Neuronal stem cell (in vitro differentiated cells): ENCODE data around the gene MAP3K7.

Experiments used
- DNase-seq: peaks from one replicate; pipeline ENCODE4 v3.0.0-alpha.2; 2013; ENCODE audit warnings: low spot score
- H2AFZ ChIP-seq: one replicate; pipeline ENCODE4 v1.6.1; 2013; ENCODE audit warnings: mild to moderate bottlenecking, low read length, inconsistent platforms
- H2AK5ac ChIP-seq: 2 replicates; pipeline ENCODE4 v1.6.1; 2013; ENCODE audit warnings: low read depth, mild to moderate bottlenecking, inconsistent platforms, low read length, moderate library complexity, mixed read lengths
- H2BK120ac ChIP-seq: 2 replicates; pipeline ENCODE4 v1.6.1; 2013; ENCODE audit warnings: low read depth, mild to moderate bottlenecking, inconsistent platforms, low read length, moderate library complexity, mixed read lengths
- H2BK12ac ChIP-seq: one replicate; pipeline ENCODE4 v1.6.1; 2013; ENCODE audit warnings: low read length, inconsistent platforms
- H2BK15ac ChIP-seq: 2 replicates; pipeline ENCODE4 v1.6.1; 2013; ENCODE audit warnings: mild to moderate bottlenecking, low read length, inconsistent platforms, mixed read lengths
- H2BK5ac ChIP-seq: one replicate; pipeline ENCODE4 v1.6.1; 2013; ENCODE audit warnings: inconsistent platforms, mild to moderate bottlenecking, low read length, moderate library complexity
- H3K14ac ChIP-seq: one replicate; pipeline ENCODE4 v1.6.1; 2013; ENCODE audit warnings: low read length, inconsistent platforms
- H3K18ac ChIP-seq: 2 replicates; pipeline ENCODE4 v1.6.1; 2013; ENCODE audit warnings: low read length, inconsistent platforms
- H3K23ac ChIP-seq: 2 replicates; pipeline ENCODE4 v1.6.1; 2013; ENCODE audit warnings: low read depth, mild to moderate bottlenecking, mixed read lengths, low read length, inconsistent platforms; ENCODE audit not compliant: poor library complexity
- H3K27ac ChIP-seq: replicated peaks from 3 replicates; pipeline ENCODE4 v1.5.1; 2013; ENCODE audit warnings: low read length, inconsistent platforms
- H3K27me3 ChIP-seq, 3 experiments: 2 replicates each; pipeline ENCODE4 v1.6.1; 2013; ENCODE audit warnings: low read length in 3 of 3, mild to moderate bottlenecking in 2 of 3, inconsistent platforms in 1 of 3, low read depth in 1 of 3, mixed read lengths in 1 of 3, moderate library complexity in 1 of 3; ENCODE audit not compliant: control insufficient read depth in 3 of 3, insufficient read depth in 3 of 3
- H3K36me3 ChIP-seq, 2 donors: replicated peaks in 1 of 2; 2 replicates each; pipeline ENCODE4 v1.6.1; 2013; ENCODE audit warnings: low read length in 2 of 2; ENCODE audit not compliant: control insufficient read depth in 2 of 2, insufficient read depth in 2 of 2
- H3K4ac ChIP-seq: 2 replicates; pipeline ENCODE4 v1.6.1; 2013; ENCODE audit warnings: inconsistent platforms, mild to moderate bottlenecking, low read length, moderate library complexity
- H3K4me1 ChIP-seq, 2 donors: 1 replicate in 1 of 2; 2 replicates in 1 of 2; pipeline ENCODE4 v1.6.1; 2013; ENCODE audit warnings: low read length in 2 of 2, low read depth in 1 of 2; ENCODE audit not compliant: control insufficient read depth in 2 of 2, insufficient read depth in 1 of 2
- H3K4me2 ChIP-seq: one replicate; pipeline ENCODE4 v1.6.1; 2013; ENCODE audit warnings: mild to moderate bottlenecking, low read length, inconsistent platforms; ENCODE audit not compliant: insufficient read depth, poor library complexity, severe bottlenecking
- H3K4me3 ChIP-seq, 2 donors: 2 replicates each; pipeline ENCODE4 v1.5.1; 2013; ENCODE audit warnings: low read length in 2 of 2, mild to moderate bottlenecking in 2 of 2, inconsistent platforms in 1 of 2, moderate library complexity in 1 of 2
- H3K79me1 ChIP-seq: one replicate; pipeline ENCODE4 v1.6.1; 2013; ENCODE audit warnings: low read depth, mild to moderate bottlenecking, inconsistent platforms, low read length, moderate library complexity
- H3K9ac ChIP-seq: one replicate; pipeline ENCODE4 v1.6.1; 2013; ENCODE audit warnings: mild to moderate bottlenecking, low read depth, low read length, inconsistent platforms; ENCODE audit not compliant: poor library complexity
- H3K9me3 ChIP-seq, 2 donors: replicated peaks in 1 of 2; 2 replicates each; pipeline versions ENCODE3 to v1.6.1; 2013; ENCODE audit warnings: low read length in 2 of 2, mild to moderate bottlenecking in 2 of 2, inconsistent platforms in 1 of 2, low read depth in 1 of 2, mixed read lengths in 1 of 2, moderate library complexity in 1 of 2; ENCODE audit not compliant: control insufficient read depth in 2 of 2, insufficient read depth in 1 of 2
- H4K8ac ChIP-seq: one replicate; pipeline ENCODE4 v1.6.1; 2013; ENCODE audit warnings: low read depth, mild to moderate bottlenecking, inconsistent platforms, low read length, moderate library complexity
- H4K91ac ChIP-seq: one replicate; pipeline ENCODE4 v1.6.1; 2013; ENCODE audit warnings: low read length, low read depth, mild to moderate bottlenecking, inconsistent platforms; ENCODE audit not compliant: poor library complexity
- WGBS, 2 donors: extraction: QIAGEN DNeasy Blood & Tissue Kit; methylation state at CpG; one replicate each; pipeline ENCODE4 v1.1.7; 2013; ENCODE audit warnings: missing lambda C conversion rate in 2 of 2, mixed read lengths in 1 of 2; ENCODE audit not compliant: insufficient read length in 2 of 2, insufficient replicate concordance in 1 of 2; ENCODE audit errors: extremely low coverage in 2 of 2; 5-methylcytosine and 5-hydroxymethylcytosine counted together

The MAP3K7 gene

DNA sequence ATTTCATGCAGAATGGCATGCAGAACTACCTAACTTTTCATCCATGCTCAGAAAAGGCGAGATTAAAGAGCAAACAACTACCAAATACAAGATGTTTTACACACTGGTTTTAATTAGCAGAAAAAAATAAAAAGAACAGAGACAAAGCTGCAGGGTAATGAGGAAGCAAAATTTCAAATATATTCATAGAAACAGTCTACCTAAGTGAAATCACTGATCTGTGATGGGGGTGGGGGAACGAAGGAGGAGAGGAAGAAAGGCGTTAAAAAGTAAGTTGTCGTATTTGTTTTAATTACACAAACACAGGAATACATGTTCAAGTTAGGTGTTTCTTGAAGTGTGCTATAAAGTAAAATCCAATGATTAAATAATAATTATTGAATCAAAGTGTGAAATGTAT, 42.1 kb downstream of the MAP3K7 start:
- Histone ChIP-seq H2BK15ac (no peak overlapping the region), H3K4me3 (no peak overlapping the region), H2BK5ac (no peak overlapping the region), H3K27ac (no peak overlapping the region), H3K4ac (no peak overlapping the region), H3K9me3 (no peaks in the 10 kb centered on the region), H2BK12ac (no peak overlapping the region), H3K18ac (no peak overlapping the region), H3K23ac (no peak overlapping the region), H4K8ac (no peak overlapping the region), H3K9ac (no peak overlapping the region), H3K27me3 (no peaks in the 10 kb centered on the region), H3K79me1 (no peaks in the 10 kb centered on the region), H3K4me2 (no peak overlapping the region), H2AK5ac (no peak overlapping the region), H3K14ac (no peak overlapping the region), H3K36me3 (peaks cover 14 to 92% of the 10 kb centered on the region in 2 donors), H3K4me1 (no peaks in the 10 kb centered on the region), H2AFZ (no peak overlapping the region), H4K91ac (no peak overlapping the region), H2BK120ac (no peak overlapping the region)
- no peak for DNase-seq
- WGBS, 2 donors: 100% methylated on average over 3 of the region's 4 CpGs; no CpG with 5 or more reads in 1 of the 2 donors

DNA sequence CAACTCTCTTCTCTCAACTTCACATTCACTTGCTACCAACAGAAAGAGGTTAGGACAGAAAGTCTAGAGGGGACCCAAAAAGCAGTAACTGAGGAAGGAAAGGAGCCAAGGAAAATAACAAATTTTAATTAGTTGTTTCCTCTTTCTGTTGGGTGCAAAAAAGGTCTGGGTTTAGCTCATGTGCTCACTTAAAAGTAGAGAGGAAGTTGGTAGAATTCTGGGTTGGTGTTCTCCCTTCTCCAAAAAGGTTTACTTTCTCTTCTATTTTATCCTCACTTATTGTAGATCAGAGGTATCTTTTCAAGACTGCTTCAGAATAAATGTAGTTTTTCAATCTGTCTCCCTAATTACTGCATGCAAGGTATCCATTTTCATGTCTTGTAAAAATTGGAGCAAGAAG, 42.8 kb downstream of the MAP3K7 start:
- Histone ChIP-seq H3K4me2 (no peak overlapping the region), H2BK12ac (no peak overlapping the region), H2AFZ (no peak overlapping the region), H3K9ac (no peak overlapping the region), H3K14ac (no peak overlapping the region), H2BK120ac (no peak overlapping the region), H3K4ac (no peak overlapping the region), H3K4me3 (no peak overlapping the region), H4K91ac (no peak overlapping the region), H3K27ac (no peak overlapping the region), H3K79me1 (no peaks in the 10 kb centered on the region), H3K4me1 (no peaks in the 10 kb centered on the region), H3K18ac (no peak overlapping the region), H4K8ac (no peak overlapping the region), H3K27me3 (no peaks in the 10 kb centered on the region), H2AK5ac (no peak overlapping the region), H2BK5ac (no peak overlapping the region), H3K23ac (no peak overlapping the region), H2BK15ac (no peak overlapping the region), H3K36me3 (peaks cover 14 to 92% of the 10 kb centered on the region in 2 donors), H3K9me3 (no peaks in the 10 kb centered on the region)
- DNase-seq: no peak

DNA sequence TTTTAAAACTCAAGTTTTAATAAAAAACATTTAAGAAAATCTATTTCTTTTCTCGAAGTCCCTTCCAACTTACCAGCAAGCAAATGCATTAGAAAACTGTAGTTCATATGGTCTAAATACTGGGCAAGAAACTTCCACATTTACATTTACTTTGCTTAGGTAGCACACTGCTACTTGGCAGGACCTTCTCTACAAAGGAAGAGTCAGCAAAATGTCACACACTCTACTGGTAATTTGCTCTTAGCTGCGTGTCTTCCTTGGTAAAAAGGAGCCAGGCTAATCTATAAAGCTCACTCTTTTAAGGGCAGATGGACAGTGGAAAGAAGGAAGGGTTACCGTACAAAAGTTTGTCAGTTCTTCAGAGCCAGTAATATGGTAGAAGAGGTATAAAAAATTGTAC, 45.7 kb downstream of the MAP3K7 start:
- Histone ChIP-seq H3K9ac (no peak overlapping the region), H3K14ac (no peak overlapping the region), H3K27ac (no peak overlapping the region), H3K4me1 (peaks cover 0 to 11% of the 10 kb centered on the region in 2 donors), H3K4me2 (no peak overlapping the region), H3K18ac (no peak overlapping the region), H3K27me3 (no peaks in the 10 kb centered on the region), H2BK5ac (no peak overlapping the region), H3K36me3 (peaks cover 8 to 85% of the 10 kb centered on the region in 2 donors), H3K4ac (no peak overlapping the region), H3K9me3 (no peaks in the 10 kb centered on the region), H3K4me3 (no peak overlapping the region), H4K8ac (no peak overlapping the region), H2AK5ac (no peak overlapping the region), H3K79me1 (no peaks in the 10 kb centered on the region), H2AFZ (no peak overlapping the region), H2BK120ac (no peak overlapping the region), H3K23ac (no peak overlapping the region), H2BK12ac (no peak overlapping the region), H4K91ac (no peak overlapping the region), H2BK15ac (no peak overlapping the region)
- WGBS, 2 donors: no CpG with 5 or more reads among the region's 3 CpGs
- no peak for DNase-seq

DNA sequence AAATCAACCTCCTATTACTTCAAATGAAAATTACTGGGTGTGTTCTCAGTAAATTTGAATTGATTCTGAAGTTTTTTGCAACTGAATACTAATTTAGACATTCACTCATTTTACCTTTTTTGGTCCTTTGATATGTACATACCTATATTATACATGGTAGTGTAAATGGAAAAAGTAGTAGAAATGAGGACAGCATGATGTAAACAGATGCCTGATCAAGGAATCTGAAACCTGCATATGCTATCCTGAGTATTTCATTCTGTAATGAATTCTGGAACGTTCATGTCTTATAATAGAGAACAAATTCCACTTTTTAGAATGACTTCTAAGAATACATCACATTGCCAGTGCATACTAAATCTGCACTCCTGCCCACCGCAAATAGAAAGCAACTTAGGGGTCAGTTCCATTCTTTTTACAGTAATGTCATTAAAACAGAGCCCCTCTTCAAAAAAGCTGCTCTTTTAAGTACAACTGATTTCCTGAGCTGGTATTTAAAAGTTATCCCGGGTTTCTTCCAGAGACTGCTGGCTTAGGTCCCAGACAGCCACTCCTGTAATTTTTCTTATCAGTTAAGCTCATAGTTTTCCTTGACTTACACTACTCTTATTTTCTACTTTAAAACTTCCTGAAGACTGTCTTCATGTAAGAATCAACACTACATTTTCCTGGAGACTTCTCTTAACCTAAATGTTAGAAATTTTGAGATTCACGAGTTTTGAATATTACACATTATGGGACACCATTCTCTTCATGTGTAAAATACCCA, 48.4 kb downstream of the MAP3K7 start:
- H3K18ac ChIP-seq: no peak overlapping the region
- DNase-seq: no peak
- H3K27ac ChIP-seq: no peak overlapping the region

More for the DNA sequence above, 48.4 kb downstream of the MAP3K7 start:
- H4K8ac ChIP-seq: no peak overlapping the region
- no peak overlapping the region for H2AK5ac ChIP-seq
- H3K79me1 ChIP-seq: no peaks in the 10 kb centered on the region
- no peak overlapping the region for H2BK120ac ChIP-seq
- H2BK15ac ChIP-seq: no peak overlapping the region
- H3K4ac ChIP-seq: no peak overlapping the region
- H3K9me3 ChIP-seq: no peaks in the 10 kb centered on the region
- no peak overlapping the region for H3K23ac ChIP-seq
- H3K4me3 ChIP-seq: no peak overlapping the region
- no peak overlapping the region for H3K9ac ChIP-seq
- no peak overlapping the region for H2AFZ ChIP-seq
- H3K36me3 ChIP-seq: peaks cover 0 to 81% of the 10 kb centered on the region in 2 donors
- no peak overlapping the region for H3K4me2 ChIP-seq
- H4K91ac ChIP-seq: no peak overlapping the region
- H3K27me3 ChIP-seq: no peaks in the 10 kb centered on the region
- no peak overlapping the region for H2BK5ac ChIP-seq
- WGBS, 2 donors: no CpG with 5 or more reads among the region's 4 CpGs
- H3K4me1 ChIP-seq: peaks cover 2 to 22% of the 10 kb centered on the region in 2 donors
- H3K14ac ChIP-seq: no peak overlapping the region
- H2BK12ac ChIP-seq: no peak overlapping the region
